B cell (primary cell): ENCODE data around the gene CDH19. TPM values are rescaled to one million over a fixed set of nuclear protein-coding genes. Genes with fewer than 3 reads are reported as not detected.

Source experiments
- ATAC-seq: fragments of 200-7000 bp; cut with Tn5 transposase; one replicate; pipeline ENCODE4 v1.10.0; 2021; ENCODE audit warnings: low read depth, mild to moderate bottlenecking, moderate number of reproducible peaks, moderate library complexity
- CTCF ChIA-PET: fragments of 350-600 bp; sonication (Branson Sonifier 250); formaldehyde crosslinking; loops from one replicate; lab custom pipeline; 2021; ENCODE audit warnings: antibody characterized with exemption, inconsistent platforms; lab: Charles Lee
- POLR2A ChIA-PET: fragments of 350-600 bp; sonication (Branson Sonifier 250); formaldehyde crosslinking; loops from one replicate; lab custom pipeline; 2021; ENCODE audit warnings: antibody characterized with exemption; lab: Charles Lee
- DNase-seq: peaks from one replicate; pipeline ENCODE4 v3.0.0; 2013
- H2AFZ ChIP-seq: 2 replicates; pipeline ENCODE4 v1.6.1; 2012; ENCODE audit warnings: mild to moderate bottlenecking, low read depth, low read length; ENCODE audit not compliant: insufficient read depth, poor library complexity, severe bottlenecking
- H3K27ac ChIP-seq, 2 donors: 1 replicate in 1 of 2; 2 replicates in 1 of 2; pipeline ENCODE4 v1.5.1; 2012 to 2013; ENCODE audit warnings: low read length in 2 of 2, mild to moderate bottlenecking in 2 of 2, moderate library complexity in 1 of 2
- H3K27me3 ChIP-seq, 4 experiments: fragments of 200-600 bp in 1 of 4; sonication (generic) in 1 of 4; replicated peaks in 1 of 4; 1 replicate in 2 of 4; 2 replicates in 2 of 4; pipeline versions ENCODE4 v1.6.1 to v1.7.0; 2013 to 2016; ENCODE audit warnings: low read length in 3 of 4, mild to moderate bottlenecking in 2 of 4, mixed read lengths in 1 of 4, moderate library complexity in 1 of 4; ENCODE audit not compliant: insufficient read depth in 4 of 4, control insufficient read depth in 3 of 4; ENCODE audit errors: control extremely low read depth in 1 of 4
- H3K36me3 ChIP-seq, 2 experiments: replicated peaks in 1 of 2; 1 replicate in 1 of 2; 2 replicates in 1 of 2; pipeline versions ENCODE4 v1.6.1 to v1.7.1; 2013; ENCODE audit warnings: low read length in 1 of 2; ENCODE audit not compliant: insufficient read depth in 2 of 2, control insufficient read depth in 1 of 2; ENCODE audit errors: control extremely low read depth in 1 of 2, extremely low read depth in 1 of 2
- H3K4me1 ChIP-seq, 2 donors: fragments of 200-600 bp in 1 of 2; sonication (generic) in 1 of 2; 1 replicate in 1 of 2; 2 replicates in 1 of 2; pipeline versions ENCODE4 v1.5.1 to v1.6.1; 2013 to 2017; ENCODE audit warnings: low read length in 2 of 2; ENCODE audit not compliant: control insufficient read depth in 2 of 2, insufficient read depth in 2 of 2
- H3K4me2 ChIP-seq: replicated peaks from 2 replicates; pipeline ENCODE3; 2012; ENCODE audit warnings: mild to moderate bottlenecking, low read depth, low read length; ENCODE audit not compliant: poor library complexity, severe bottlenecking
- H3K4me3 ChIP-seq, 5 experiments: fragments of 200-600 bp in 1 of 5; sonication (generic) in 1 of 5; 1 replicate in 3 of 5; 2 replicates in 2 of 5; pipeline versions ENCODE4 v1.5.1 to v1.7.0; 2011 to 2016; ENCODE audit warnings: low read length in 4 of 5, mild to moderate bottlenecking in 4 of 5, low read depth in 2 of 5, control low read depth in 1 of 5, moderate library complexity in 1 of 5; ENCODE audit not compliant: insufficient read depth in 1 of 5; ENCODE audit errors: control extremely low read depth in 1 of 5, extremely low read depth in 1 of 5
- H3K79me2 ChIP-seq: fragments of 200-600 bp; sonication (generic); one replicate; pipeline ENCODE4 v1.6.0; 2016; ENCODE audit warnings: low read length; ENCODE audit not compliant: control insufficient read depth, insufficient read depth
- H3K9ac ChIP-seq: fragments of 200-600 bp; sonication (generic); 2 replicates; pipeline ENCODE4 v1.6.1; 2017; ENCODE audit warnings: mild to moderate bottlenecking, low read length, moderate library complexity
- H3K9me3 ChIP-seq, 3 donors: one replicate each; pipeline versions ENCODE4 v1.6.1 to v1.7.1; 2013; ENCODE audit warnings: low read length in 2 of 3; ENCODE audit not compliant: control insufficient read depth in 2 of 3, insufficient read depth in 1 of 3; ENCODE audit errors: control extremely low read depth in 1 of 3
- H4K20me1 ChIP-seq: 2 replicates; pipeline ENCODE4 v1.6.0; 2012; ENCODE audit warnings: mild to moderate bottlenecking, low read length; ENCODE audit not compliant: insufficient read depth, control insufficient read depth, poor library complexity, severe bottlenecking
- H3K27ac Mint-ChIP-seq: one replicate; pipeline ENCODE4 v1.8.0; 2021; ENCODE audit warnings: mixed read lengths
- H3K27me3 Mint-ChIP-seq: one replicate; pipeline ENCODE4 v1.8.0; 2021; ENCODE audit warnings: mixed read lengths
- H3K4me1 Mint-ChIP-seq: one replicate; pipeline ENCODE4 v1.8.0; 2021; ENCODE audit warnings: mixed read lengths
- H3K4me3 Mint-ChIP-seq: one replicate; pipeline ENCODE4 v1.8.0; 2021; ENCODE audit warnings: mixed read lengths
- H3K9me3 Mint-ChIP-seq: one replicate; pipeline ENCODE4 v1.8.0; 2022; ENCODE audit warnings: mixed read lengths; ENCODE audit not compliant: insufficient read depth
- EZH2 ChIP-seq: IDR thresholded peaks from 2 replicates; pipeline ENCODE4 v1.6.1; 2012; ENCODE audit warnings: borderline replicate concordance, low read depth, mild to moderate bottlenecking, moderate library complexity, low read length; ENCODE audit not compliant: insufficient read depth, poor library complexity, severe bottlenecking
- WGBS: methylation state at CpG from one replicate; pipeline ENCODE4 v1.1.5; 2013; ENCODE audit warnings: missing lambda C conversion rate; ENCODE audit not compliant: insufficient coverage; 5-methylcytosine and 5-hydroxymethylcytosine counted together
- intact Hi-C: fragments of 100-400 bp; cut with micrococcal nuclease; formaldehyde crosslinking; loops from one replicate; pipeline ENCODE4 v1.10.0; 2022
- polyA plus RNA-seq: library from polyadenylated mRNA; depleted of rRNA; stranded (reverse); fragments of >200 nt; gene quantifications from 2 replicates; pipeline ENCODE4 v1.2.3, GENCODE V29; 2012
- total RNA-seq, 2 donors: library from RNA; stranded (reverse); fragments of 120-200 nt in 1 of 2; gene quantifications; 1 replicate in 1 of 2; 2 replicates in 1 of 2; pipeline versions ENCODE4 v1.2.3 to v1.2.4, GENCODE V29; 2013 to 2022
- TF ChIP-seq, protein P1 (sequence below): fragments of 200-600 bp; IDR thresholded peaks from one replicate; pipeline ENCODE4 v1.8.0; 2022; ENCODE audit warnings: antibody characterized with exemption, mild to moderate bottlenecking

The CDH19 gene
- total and polyA plus RNA-seq, 2 donors (not counting 1 experiment from before 2014, with no cell fraction given), result not detected

DNA sequence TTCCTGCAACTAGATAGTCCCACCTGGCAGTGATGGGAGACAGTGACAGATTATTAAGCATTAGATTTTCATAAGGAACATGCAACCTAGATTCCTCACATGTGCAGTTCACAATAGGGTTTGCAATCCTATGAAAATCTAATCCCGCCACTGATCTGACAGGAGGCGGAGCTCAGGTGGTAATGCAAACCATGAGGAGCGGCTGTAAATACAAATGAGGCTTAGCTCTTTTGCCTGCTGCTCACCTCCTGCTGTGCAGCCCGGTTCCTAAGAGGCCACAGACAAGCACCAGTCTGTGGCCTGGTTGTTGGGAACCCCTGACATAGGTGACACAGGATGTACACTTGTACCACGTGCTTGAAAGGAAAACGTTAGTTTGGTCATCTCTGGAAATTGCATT, 41.6 kb downstream of the CDH19 start:
- H3K36me3 ChIP-seq, result no peaks in the 10 kb centered on the region
- no peak overlapping the region for H3K27ac ChIP-seq
- Mint-ChIP-seq H3K27ac (no peak overlapping the region), H3K4me1 (no peaks in the 10 kb centered on the region), H3K4me3 (no peak overlapping the region), H3K27me3 (no peaks in the 10 kb centered on the region), H3K9me3 (no peaks in the 10 kb centered on the region)
- WGBS, result 95% methylated on average over 4 of the region's 6 CpGs
- no peaks in the 10 kb centered on the region for H3K79me2 ChIP-seq
- CTCF ChIA-PET, result no interaction called here
- H3K4me2 ChIP-seq, result no peak overlapping the region
- no peak overlapping the region for H3K9ac ChIP-seq
- H3K27me3 ChIP-seq, result no peaks in the 10 kb centered on the region
- H4K20me1 ChIP-seq, result no peaks in the 10 kb centered on the region
- POLR2A ChIA-PET, result no interaction called here
- no peak for DNase-seq
- no peak overlapping the region for H2AFZ ChIP-seq
- intact Hi-C loops, result no loop called here
- no peak for ATAC-seq
- H3K4me3 ChIP-seq, result no peak overlapping the region
- no peak for TF ChIP-seq EZH2
- TF ChIP-seq, protein P1, sequence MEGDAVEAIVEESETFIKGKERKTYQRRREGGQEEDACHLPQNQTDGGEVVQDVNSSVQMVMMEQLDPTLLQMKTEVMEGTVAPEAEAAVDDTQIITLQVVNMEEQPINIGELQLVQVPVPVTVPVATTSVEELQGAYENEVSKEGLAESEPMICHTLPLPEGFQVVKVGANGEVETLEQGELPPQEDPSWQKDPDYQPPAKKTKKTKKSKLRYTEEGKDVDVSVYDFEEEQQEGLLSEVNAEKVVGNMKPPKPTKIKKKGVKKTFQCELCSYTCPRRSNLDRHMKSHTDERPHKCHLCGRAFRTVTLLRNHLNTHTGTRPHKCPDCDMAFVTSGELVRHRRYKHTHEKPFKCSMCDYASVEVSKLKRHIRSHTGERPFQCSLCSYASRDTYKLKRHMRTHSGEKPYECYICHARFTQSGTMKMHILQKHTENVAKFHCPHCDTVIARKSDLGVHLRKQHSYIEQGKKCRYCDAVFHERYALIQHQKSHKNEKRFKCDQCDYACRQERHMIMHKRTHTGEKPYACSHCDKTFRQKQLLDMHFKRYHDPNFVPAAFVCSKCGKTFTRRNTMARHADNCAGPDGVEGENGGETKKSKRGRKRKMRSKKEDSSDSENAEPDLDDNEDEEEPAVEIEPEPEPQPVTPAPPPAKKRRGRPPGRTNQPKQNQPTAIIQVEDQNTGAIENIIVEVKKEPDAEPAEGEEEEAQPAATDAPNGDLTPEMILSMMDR, result no peak
- H3K9me3 ChIP-seq, result no peaks in the 10 kb centered on the region
- H3K4me1 ChIP-seq, result no peaks in the 10 kb centered on the region

DNA sequence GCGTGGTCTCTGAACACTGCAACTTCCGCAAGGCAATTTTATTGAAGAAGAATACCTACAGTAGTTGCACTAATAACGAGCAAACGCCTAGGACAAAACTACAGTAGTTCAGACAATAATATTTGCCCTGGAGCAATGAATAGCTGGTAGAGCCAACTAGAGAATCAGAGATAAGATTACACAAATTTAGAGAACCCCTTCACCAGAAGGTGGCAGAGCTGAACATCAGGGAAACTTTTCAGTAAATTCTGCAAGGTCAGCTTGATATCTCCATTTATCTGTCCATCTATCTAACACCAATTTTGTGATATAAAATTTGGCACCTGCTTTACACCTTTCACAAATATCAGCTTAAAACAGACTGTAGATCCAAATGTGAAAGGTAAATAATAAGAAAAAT, 43.8 kb downstream of the CDH19 start:
- ChIA-PET CTCF (no interaction called here), POLR2A (no interaction called here)
- no peaks in the 10 kb centered on the region for H3K36me3 ChIP-seq
- intact Hi-C loops, result no loop called here
- no peak overlapping the region for H3K4me3 Mint-ChIP-seq
- TF ChIP-seq, protein P1, result no peak
- TF ChIP-seq EZH2, result no peak
- no peak for DNase-seq
- no peak overlapping the region for H2AFZ ChIP-seq
- H4K20me1 ChIP-seq, result no peaks in the 10 kb centered on the region
- H3K9me3 Mint-ChIP-seq, result no peaks in the 10 kb centered on the region
- no peak overlapping the region for H3K27ac ChIP-seq
- no peak overlapping the region for H3K27ac Mint-ChIP-seq
- H3K79me2 ChIP-seq, result no peaks in the 10 kb centered on the region
- H3K27me3 ChIP-seq, result no peaks in the 10 kb centered on the region
- no peaks in the 10 kb centered on the region for H3K27me3 Mint-ChIP-seq
- no peak overlapping the region for H3K9ac ChIP-seq
- no peak overlapping the region for H3K4me3 ChIP-seq
- no peaks in the 10 kb centered on the region for H3K9me3 ChIP-seq
- H3K4me1 ChIP-seq, result no peaks in the 10 kb centered on the region
- ATAC-seq, result no peak
- no peaks in the 10 kb centered on the region for H3K4me1 Mint-ChIP-seq
- H3K4me2 ChIP-seq, result no peak overlapping the region
- 80% methylated on average over 1 of the region's 4 CpGs for WGBS
